ENCODE measurements around the gene PEBP1. TPM values are rescaled to one million over a fixed set of nuclear protein-coding genes. Genes with fewer than 3 reads are reported as not detected.

Gene PEBP1
- 344 TPM for total RNA-seq
- long read RNA-seq, transcript PEBP1-201 (4 exons, 1,697 nt), result major isoform, 929 of 964 reads
- long read RNA-seq, partial matches to known transcripts, result 29 of 964 reads
- long read RNA-seq, other reads (novel, unspliced or antisense), result 6 of 964 reads

- DNase-seq (ENCODE audit: low spot score), result peak; percentile 97
- intact Hi-C loops (cut with DNase I), result loop anchor here (2.0 to 5.0 kb wide), 2 partner anchors 75 to 241 kb away; partner anchors contain the start of genes SUDS3 and WSB2
These were observed at the start of gene PEBP1 for GRCh38 chr12:118135788-118136558. Gene PEBP1, plus strand, starts transcription at chr12:118136124. Its CDS starts 86 bp downstream, at chr12:118136210.

- DNase-seq (ENCODE audit: low spot score), result no peak
- intact Hi-C loops (cut with DNase I), result no loop called here
These were observed 46.1 kb upstream of the PEBP1 start for GRCh38 chr12:118089782-118090181.

DNA sequence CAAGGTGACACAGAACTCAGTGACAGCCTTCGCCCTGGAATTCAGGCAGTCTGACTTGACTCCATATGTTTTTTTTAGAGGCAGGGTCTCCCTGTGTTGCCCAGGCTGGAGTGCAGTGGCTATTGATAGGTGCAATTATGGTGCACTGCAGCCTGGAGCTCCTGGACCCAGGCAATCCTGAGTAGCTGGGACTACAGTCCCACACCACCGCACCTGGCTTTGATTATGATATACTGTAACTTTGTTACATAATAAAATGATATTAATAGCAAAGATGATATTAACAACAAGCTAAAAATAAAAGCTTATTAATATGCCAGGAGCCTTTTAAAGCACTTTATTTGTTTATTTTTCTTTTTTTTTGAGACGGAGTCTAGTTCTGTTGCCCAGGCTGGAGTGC is 41.9 kb upstream of the PEBP1 start:
- intact Hi-C loops (cut with DNase I), result no loop called here

GRCh38 chr12:118098401-118098800 is 37.5 kb upstream of the PEBP1 start:
- no peak for DNase-seq (ENCODE audit: low spot score)
- intact Hi-C loops (cut with DNase I), result no loop called here

More for the DNA sequence above, 41.9 kb upstream of the PEBP1 start:
- DNase-seq (ENCODE audit: low spot score), result no peak

- intact Hi-C loops (cut with DNase I), result no loop called here
- no peak for DNase-seq (ENCODE audit: low spot score)
These were observed 36.8 kb upstream of the PEBP1 start for GRCh38 chr12:118098911-118099671.

- intact Hi-C loops (cut with DNase I), result no loop called here
- no peak for DNase-seq (ENCODE audit: low spot score)
These were observed 34.9 kb upstream of the PEBP1 start for GRCh38 chr12:118101051-118101450.

- DNase-seq (ENCODE audit: low spot score), result no peak
- intact Hi-C loops (cut with DNase I), result loop anchor here (2.0 kb wide), 1 partner anchor 49 kb away; no protein-coding TSS in a partner anchor
These were observed 33.9 kb upstream of the PEBP1 start for GRCh38 chr12:118102070-118102469.

DNA sequence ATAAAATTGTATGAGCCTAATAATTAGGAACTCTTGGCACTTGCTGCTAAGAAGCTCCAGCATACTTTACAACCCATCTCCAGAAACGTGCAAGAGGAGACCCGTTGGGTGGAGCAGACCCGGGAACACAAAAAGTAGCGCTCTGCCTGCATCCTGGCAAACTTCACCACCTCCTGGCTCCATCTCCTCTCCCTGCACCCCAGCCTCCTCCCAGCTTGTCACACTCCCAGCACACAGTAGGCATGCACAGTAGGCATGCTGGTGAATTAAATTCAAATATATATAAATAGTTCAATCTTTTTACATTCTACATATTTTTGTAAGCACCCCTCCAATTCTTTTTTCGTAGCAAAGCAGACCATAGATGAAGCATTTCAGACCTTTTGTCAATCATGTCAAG is 33.3 kb upstream of the PEBP1 start:
- intact Hi-C loops (cut with DNase I), result loop anchor here (1.0 to 2.0 kb wide), 2 partner anchors 42 to 50 kb away; no protein-coding TSS in a partner anchor
- no peak for DNase-seq (ENCODE audit: low spot score)

GRCh38 chr12:118103201-118103600 is 32.7 kb upstream of the PEBP1 start:
- DNase-seq (ENCODE audit: low spot score), result no peak
- intact Hi-C loops (cut with DNase I), result loop anchor here (1.0 to 2.0 kb wide), 2 partner anchors 43 to 50 kb away; no protein-coding TSS in a partner anchor

GRCh38 chr12:118103601-118104382 is 32.1 kb upstream of the PEBP1 start, which contains the start of gene VSIG10:
Gene VSIG10, minus strand, starts transcription at chr12:118104011. Its CDS starts 340 bp downstream, at chr12:118103671.
- DNase-seq (ENCODE audit: low spot score), result peak; percentile 88
- intact Hi-C loops (cut with DNase I), result loop anchor here (1.0 to 2.0 kb wide), 2 partner anchors 43 to 51 kb away; no protein-coding TSS in a partner anchor

GRCh38 chr12:118107011-118107410 is 28.9 kb upstream of the PEBP1 start:
- intact Hi-C loops (cut with DNase I), result no loop called here
- DNase-seq (ENCODE audit: low spot score), result no peak

- intact Hi-C loops (cut with DNase I), result no loop called here
- no peak for DNase-seq (ENCODE audit: low spot score)
These were observed 28.2 kb upstream of the PEBP1 start for GRCh38 chr12:118107694-118108093.

DNA sequence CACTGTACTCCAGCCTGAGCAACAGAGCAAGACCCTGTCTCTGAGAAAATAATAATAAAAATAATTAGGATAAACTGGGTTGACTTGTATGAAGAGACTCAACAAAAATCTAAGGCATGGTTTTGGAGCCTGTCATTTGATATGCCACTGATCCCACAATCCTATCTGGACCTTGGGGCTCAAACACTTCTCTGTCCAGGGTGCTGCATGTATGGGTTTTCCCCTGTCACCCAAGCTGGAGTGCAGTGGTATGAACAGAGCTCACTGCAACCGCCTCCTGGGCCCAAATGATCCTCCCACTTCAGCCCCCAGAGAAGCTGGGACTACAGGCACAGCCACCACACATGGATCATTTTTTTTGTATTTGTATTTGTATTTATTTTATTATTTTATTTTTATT is 26.8 kb upstream of the PEBP1 start:
- DNase-seq (ENCODE audit: low spot score), result no peak
- intact Hi-C loops (cut with DNase I), result no loop called here

DNA sequence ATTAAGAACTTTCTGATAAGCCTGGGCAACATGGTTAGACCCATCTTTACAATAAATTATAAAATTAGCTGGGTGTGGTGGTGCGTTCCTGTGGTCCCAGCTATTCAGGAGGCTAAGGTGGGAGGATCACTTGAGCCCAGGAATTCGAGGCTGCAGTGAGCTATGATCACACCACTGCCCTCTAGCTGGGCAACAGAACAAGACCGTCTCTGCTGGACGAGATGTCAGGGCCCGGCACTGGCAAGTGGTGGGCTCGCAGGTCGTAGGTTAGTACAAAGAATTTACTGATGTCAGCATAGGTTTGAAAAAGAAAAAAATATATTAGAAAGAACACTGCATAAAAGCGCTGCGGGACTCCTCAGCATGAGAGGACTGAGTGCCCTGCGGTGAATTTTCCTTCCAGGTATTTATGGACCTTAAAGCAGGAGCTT is 16.5 kb upstream of the PEBP1 start:
- intact Hi-C loops (cut with DNase I), result no loop called here

GRCh38 chr12:118120579-118121363 is 15.2 kb upstream of the PEBP1 start:
- DNase-seq (ENCODE audit: low spot score), result peak; percentile 87
- intact Hi-C loops (cut with DNase I), result loop anchor here (1.0 kb wide), 1 partner anchor 256 kb away; the partner anchor contains the start of gene SUDS3

More for the DNA sequence above, 16.5 kb upstream of the PEBP1 start:
- DNase-seq (ENCODE audit: low spot score), result no peak

- DNase-seq (ENCODE audit: low spot score), result no peak
- intact Hi-C loops (cut with DNase I), result no loop called here
These were observed 13.7 kb upstream of the PEBP1 start for GRCh38 chr12:118122264-118122663.

GRCh38 chr12:118124333-118124874 is 11.5 kb upstream of the PEBP1 start:
- no peak for DNase-seq (ENCODE audit: low spot score)
- intact Hi-C loops (cut with DNase I), result no loop called here

GRCh38 chr12:118125743-118126118 is 10.2 kb upstream of the PEBP1 start:
- no peak for DNase-seq (ENCODE audit: low spot score)
- intact Hi-C loops (cut with DNase I), result no loop called here

Measured in cardiac septum (tissue), 1 donor.